ENCODE results near the gene KIF26A. TPM values are rescaled to one million over a fixed set of nuclear protein-coding genes. Genes with fewer than 3 reads are reported as not detected.
A peak's percentile ranks its signal among the peaks of the same experiment; 100 is the strongest.

KIF26A gene
- total RNA-seq, 1 donor from 2014 or later, result not detected

DNA sequence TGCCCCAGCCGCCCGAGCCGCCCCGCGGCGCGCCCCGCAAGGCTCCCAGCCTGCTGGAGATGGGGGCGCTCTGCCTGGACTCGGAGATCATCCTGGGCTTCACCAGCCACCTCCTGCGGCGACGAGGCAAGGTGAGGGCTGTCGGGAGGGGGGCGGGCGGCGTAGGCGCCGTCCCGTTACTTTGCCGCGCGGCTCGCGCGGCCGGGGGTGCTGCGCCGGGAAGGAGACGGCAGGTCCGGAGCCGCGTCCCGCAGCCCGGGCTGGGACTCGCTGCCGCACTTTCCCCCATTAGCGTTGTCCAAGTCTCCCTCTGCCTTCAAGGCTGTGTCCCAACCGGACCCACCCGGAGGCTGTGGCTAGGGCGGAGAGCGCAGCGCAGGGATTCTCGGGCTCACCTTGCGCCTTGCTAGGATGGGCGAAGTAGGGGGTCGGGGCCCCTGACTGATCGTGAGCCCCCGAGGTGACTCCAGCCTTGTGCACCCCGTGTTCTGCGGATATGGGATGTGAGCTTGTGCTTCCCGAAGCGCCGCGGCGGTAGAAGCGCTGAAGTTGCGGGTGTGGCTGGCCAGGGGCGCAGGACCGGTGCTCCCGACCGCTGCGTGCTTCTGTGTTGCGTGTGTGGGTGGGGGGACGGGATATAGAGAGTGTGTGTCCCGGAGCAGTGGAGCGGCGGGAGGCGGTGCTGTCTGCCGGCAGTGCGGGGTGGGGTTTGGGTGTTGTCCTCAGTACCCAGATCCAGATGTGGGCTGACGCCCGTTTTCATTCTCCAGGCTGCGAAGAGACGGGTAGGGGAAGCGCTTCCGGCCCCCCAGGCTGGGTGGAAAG, 1.7 kb upstream of the KIF26A start:
- H3K9me3 Mint-ChIP-seq, result no peaks in the 10 kb centered on the region
- no peaks in the 10 kb centered on the region for H3K36me3 Mint-ChIP-seq (ENCODE audit: low read depth)
- CTCF ChIA-PET, result interaction anchor here (1.1 kb wide), 1 partner anchor 427 kb away, joined by 7 read pairs; no protein-coding TSS in a partner anchor
- H3K27ac Mint-ChIP-seq, result no peak overlapping the region
- H3K4me3 Mint-ChIP-seq, result peak overlapping the region; percentile 66
- peaks cover 38% of the 10 kb centered on the region for H3K27me3 Mint-ChIP-seq
- ATAC-seq (ENCODE audit: low read depth) (no peak), DNase-seq (no peak)
- intact Hi-C loops (cut with micrococcal nuclease), result no loop called here
- POLR2A ChIA-PET, result no interaction called here
- no peak for TF ChIP-seq CTCF (IDR thresholded peaks at IDR 0.05)
- H3K4me1 Mint-ChIP-seq, result peaks cover 13% of the 10 kb centered on the region

DNA sequence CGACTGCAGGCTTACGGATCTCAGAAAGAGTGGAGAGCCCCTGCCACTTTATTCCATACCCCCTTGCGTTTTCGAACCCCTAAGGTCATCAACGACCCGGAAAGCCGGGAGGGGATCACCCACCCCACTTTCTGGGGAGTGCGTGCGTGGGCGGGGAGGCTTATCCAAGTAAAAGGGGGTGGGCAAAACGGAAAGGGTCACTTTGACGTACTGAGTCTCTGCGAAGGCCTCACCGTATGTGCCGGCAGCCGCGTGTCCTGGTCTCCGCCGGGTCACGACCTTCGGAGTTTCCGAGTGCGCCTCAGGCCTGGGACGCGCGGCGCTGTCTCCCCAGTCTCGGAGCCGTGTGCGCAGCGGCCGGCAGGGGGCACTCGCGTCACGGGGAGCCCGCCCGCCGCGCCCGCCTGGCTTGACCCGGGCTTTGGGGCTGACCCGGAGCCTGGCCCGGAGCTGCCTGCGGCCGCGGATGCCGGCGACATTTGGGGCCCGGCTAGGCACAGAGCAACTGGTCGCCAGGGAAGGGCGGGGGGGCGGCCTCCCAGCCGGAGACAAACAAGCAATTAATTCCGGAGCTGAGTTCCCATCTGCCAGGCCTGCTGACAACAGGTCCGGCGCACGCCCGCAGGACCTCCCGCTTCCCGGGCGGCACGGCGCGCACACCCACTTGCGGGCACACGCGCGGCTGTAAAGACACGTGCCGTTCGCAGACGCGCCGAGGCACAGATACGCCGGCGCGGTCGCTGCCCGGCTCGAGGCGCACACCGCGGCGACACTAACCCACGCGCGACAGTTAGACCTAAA, 890 bp upstream of the KIF26A start:
- peak; percentile 66 for DNase-seq
- Mint-ChIP-seq H3K9me3 (no peaks in the 10 kb centered on the region), H3K27me3 (peaks cover 29% of the 10 kb centered on the region), H3K4me1 (peaks cover 13% of the 10 kb centered on the region), H3K27ac (no peak overlapping the region), H3K4me3 (peak overlapping the region; percentile 66), H3K36me3 (ENCODE audit: low read depth) (no peaks in the 10 kb centered on the region)
- CTCF ChIA-PET, result interaction anchor here (0.7 to 1.1 kb wide), 3 partner anchors 425 to 502 kb away, joined by 3 to 7 read pairs (median 3); no protein-coding TSS in a partner anchor
- no peak for TF ChIP-seq CTCF (IDR thresholded peaks at IDR 0.05)
- POLR2A ChIA-PET, result no interaction called here
- peak; percentile 72 for ATAC-seq (ENCODE audit: low read depth)
- intact Hi-C loops (cut with micrococcal nuclease), result no loop called here

- Mint-ChIP-seq H3K27me3 (peaks cover 25% of the 10 kb centered on the region), H3K4me3 (no peak overlapping the region), H3K36me3 (ENCODE audit: low read depth) (no peaks in the 10 kb centered on the region), H3K9me3 (no peaks in the 10 kb centered on the region), H3K27ac (no peak overlapping the region), H3K4me1 (peaks cover 13% of the 10 kb centered on the region)
- ChIA-PET POLR2A (no interaction called here), CTCF (no interaction called here)
- TF ChIP-seq CTCF (IDR thresholded peaks at IDR 0.05), result no peak
- ATAC-seq (ENCODE audit: low read depth) (no peak), DNase-seq (no peak)
- intact Hi-C loops (cut with micrococcal nuclease), result no loop called here
Observed at GRCh38 chr14:104138718-104139459, 502 bp downstream of the KIF26A start.

DNA sequence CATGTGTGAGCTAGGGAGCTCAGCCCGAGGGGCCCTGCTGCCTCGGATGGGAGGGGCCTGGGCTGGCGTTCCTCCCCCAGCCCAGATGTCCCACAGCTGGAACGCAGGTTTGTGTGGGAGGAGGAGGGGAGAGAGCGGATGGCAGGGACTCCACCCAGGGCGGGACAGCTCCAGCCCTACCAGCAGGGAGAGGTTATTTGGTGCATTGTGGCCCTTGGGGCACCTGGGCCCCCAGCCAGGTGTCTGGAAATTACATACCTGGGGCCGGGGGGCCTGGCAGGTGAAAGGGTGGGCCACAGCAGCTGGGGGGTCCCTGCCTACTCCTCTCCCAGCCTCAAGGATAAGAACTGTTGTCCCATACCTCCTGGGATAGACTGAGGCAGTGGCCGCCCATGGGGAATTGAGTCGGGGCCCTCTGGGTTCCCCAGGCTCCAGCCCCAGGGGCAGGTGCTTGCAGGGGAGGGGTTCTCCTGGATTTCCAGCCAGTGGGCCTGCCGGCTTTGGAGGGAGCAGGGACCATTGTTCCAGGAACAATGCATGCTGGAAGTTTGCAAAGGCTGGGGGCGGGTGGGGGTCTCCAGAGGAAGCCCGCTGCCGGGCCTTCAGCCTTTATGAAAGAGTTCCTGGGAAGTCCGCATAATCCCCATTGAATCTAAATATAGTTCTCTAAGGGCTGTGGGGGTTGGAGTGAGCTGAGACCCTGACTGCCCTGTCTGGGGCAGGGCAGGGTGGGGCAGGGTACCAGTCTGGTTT, 1.2 kb downstream of the KIF26A start:
- no peak for TF ChIP-seq CTCF (IDR thresholded peaks at IDR 0.05)
- H3K4me3 Mint-ChIP-seq, result no peak overlapping the region
- ChIA-PET POLR2A (no interaction called here), CTCF (no interaction called here)
- peaks cover 23% of the 10 kb centered on the region for H3K27me3 Mint-ChIP-seq
- no peaks in the 10 kb centered on the region for H3K9me3 Mint-ChIP-seq
- H3K27ac Mint-ChIP-seq, result no peak overlapping the region
- peaks cover 13% of the 10 kb centered on the region for H3K4me1 Mint-ChIP-seq
- no peak for ATAC-seq (ENCODE audit: low read depth)
- no peaks in the 10 kb centered on the region for H3K36me3 Mint-ChIP-seq (ENCODE audit: low read depth)
- intact Hi-C loops (cut with micrococcal nuclease), result no loop called here
- DNase-seq, result no peak

Measured in activated B cell treated with CpG ODN at 0.5 μM for 24 hours (primary cell).